ENCODE measurements around the gene TNP2.
"Not testable (repeated sequence)": the region's sequence is repeated elsewhere in the genome, so short reads cannot be mapped to it uniquely, and the experiment has no call there.

TNP2 gene

GRCh38 chr16:11301645-11302501 lies 32.7 kb upstream of the TNP2 start:
- no peak for FAIRE-seq
- DNase-seq (ENCODE audit: insufficient read length, low spot score): no peak

- no peak for DNase-seq (ENCODE audit: insufficient read length, low spot score)
- no peak for FAIRE-seq
These were observed 31.4 kb upstream of the TNP2 start for GRCh38 chr16:11300560-11300892.

- FAIRE-seq (no peak), DNase-seq (ENCODE audit: insufficient read length, low spot score) (no peak)
These were observed 30.9 kb upstream of the TNP2 start for GRCh38 chr16:11299865-11300559.

GRCh38 chr16:11298950-11299547 lies 29.9 kb upstream of the TNP2 start:
- not testable (repeated sequence) for DNase-seq (ENCODE audit: insufficient read length, low spot score); FAIRE-seq

DNA sequence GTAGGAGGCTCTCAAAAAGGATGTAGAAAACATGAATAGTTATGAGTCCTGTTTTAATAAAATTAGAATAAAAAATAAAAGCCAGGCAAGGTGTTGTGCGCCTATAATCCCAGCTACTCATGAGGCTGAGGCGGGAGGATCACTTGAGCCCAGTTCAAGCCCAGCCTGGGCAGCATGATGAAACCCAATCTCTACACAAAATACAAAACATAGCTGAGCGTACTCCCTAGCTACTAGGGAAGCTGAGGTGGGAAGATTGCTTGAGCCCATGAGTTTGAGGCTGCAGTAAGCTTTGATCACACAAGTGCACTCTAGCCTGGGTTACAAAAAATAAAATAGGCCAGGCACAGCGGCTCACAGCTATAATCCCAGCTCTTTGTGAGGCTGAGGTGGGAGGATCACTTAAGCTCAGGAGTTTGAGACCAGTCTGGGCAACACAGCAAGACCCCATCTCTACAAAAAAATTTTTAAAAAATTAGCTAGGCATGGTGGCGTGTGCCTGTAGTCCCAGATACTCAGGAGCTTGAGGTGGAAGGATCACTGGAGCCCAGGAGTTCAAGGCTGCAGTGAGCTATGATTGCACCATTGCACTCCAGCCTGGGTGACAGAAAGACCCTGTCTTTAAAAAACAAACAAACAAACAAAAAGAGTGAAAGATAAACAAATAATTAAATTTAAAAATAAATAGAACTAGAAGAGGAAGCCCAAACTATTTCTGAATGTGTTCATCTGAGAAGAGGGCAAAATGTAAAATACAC lies 29.2 kb upstream of the TNP2 start:
- DNase-seq (ENCODE audit: insufficient read length, low spot score): no peak
- FAIRE-seq: no peak

DNA sequence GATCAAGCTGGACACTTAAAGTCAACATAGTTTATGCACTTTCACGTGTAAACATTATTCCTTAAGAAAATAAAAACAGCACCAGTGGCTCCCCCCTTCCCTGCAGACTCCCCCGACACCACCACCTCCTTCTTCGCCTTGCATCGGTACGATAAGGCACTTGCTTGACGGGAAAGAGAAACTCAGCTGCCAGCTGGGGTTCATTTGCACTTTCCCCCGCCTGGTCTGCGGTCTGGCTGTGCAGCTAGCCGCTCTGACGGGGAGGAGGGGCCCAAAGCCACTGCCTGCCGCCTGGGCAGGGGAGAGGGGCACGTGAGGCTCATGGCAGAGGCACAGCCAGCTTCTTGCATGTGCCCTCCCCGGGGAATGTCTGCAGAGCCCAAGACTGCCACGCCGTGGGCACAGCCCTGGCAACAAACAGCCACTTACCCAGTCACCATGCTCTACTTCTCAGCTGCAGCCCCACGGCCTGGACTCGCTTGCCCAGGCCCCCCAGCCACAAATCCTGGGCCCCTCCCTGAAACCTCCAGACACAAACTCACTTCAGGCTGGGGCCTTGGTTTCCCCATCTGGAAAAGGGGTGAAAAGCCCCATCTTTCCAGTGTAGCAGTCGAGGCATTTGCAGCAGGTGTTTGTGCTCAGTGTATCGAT lies 28.5 kb upstream of the TNP2 start:
- no peak for DNase-seq (ENCODE audit: insufficient read length, low spot score)
- no peak for FAIRE-seq

- FAIRE-seq (no peak), DNase-seq (ENCODE audit: insufficient read length, low spot score) (no peak)
These were observed 27.8 kb upstream of the TNP2 start for GRCh38 chr16:11296706-11297491.

DNA sequence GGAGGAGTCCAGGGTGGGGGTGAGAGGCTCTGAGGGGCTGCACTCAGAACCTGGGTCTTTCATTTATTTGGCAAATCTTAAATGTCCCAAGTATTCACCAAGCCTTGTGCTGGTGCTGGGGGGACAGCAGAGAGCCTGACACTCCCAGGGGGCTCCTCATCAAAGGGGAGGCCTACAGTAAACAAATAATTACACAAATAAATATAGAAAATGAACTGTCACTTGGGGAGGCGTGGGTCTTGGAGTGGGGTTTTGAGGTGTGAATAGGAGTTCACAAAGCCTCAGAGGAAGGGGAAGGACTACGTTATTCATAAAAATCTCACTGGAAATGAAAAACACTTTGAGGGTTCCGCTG lies 27.2 kb upstream of the TNP2 start:
- FAIRE-seq: no peak
- DNase-seq (ENCODE audit: insufficient read length, low spot score): no peak

- FAIRE-seq (no peak), DNase-seq (ENCODE audit: insufficient read length, low spot score) (no peak)
These were observed 26.5 kb upstream of the TNP2 start for GRCh38 chr16:11295672-11296071.

- DNase-seq (ENCODE audit: insufficient read length, low spot score): no peak
- FAIRE-seq: no peak
These were observed 23.1 kb upstream of the TNP2 start for GRCh38 chr16:11292076-11292748.

- DNase-seq (ENCODE audit: insufficient read length, low spot score): no peak
These were observed 22.1 kb upstream of the TNP2 start for GRCh38 chr16:11291091-11291703.

GRCh38 chr16:11290102-11290893 lies 21.2 kb upstream of the TNP2 start:
- FAIRE-seq (no peak), DNase-seq (ENCODE audit: insufficient read length, low spot score) (no peak)

More at GRCh38 chr16:11291091-11291703, 22.1 kb upstream of the TNP2 start:
- FAIRE-seq: no peak

DNA sequence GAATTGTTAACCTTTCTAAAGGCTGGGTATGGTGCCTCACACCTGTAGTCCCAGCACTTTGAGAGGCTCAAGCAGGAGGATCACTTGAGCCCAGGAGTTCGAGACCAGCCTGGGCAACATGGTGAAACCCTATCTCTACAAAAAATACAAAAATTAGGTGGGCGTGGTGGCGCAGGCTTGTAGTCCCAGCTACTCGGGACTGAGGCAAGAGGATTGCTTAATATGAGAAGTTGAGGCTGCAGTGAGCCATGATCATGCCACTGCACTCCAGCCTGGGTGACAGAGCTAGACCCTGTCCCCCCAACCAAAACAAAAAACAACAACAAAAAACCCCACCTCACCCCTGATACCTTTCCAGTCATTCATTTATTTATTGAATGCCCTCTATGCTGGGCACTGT lies 20.6 kb upstream of the TNP2 start:
- not testable (repeated sequence) for FAIRE-seq; DNase-seq (ENCODE audit: insufficient read length, low spot score)

DNA sequence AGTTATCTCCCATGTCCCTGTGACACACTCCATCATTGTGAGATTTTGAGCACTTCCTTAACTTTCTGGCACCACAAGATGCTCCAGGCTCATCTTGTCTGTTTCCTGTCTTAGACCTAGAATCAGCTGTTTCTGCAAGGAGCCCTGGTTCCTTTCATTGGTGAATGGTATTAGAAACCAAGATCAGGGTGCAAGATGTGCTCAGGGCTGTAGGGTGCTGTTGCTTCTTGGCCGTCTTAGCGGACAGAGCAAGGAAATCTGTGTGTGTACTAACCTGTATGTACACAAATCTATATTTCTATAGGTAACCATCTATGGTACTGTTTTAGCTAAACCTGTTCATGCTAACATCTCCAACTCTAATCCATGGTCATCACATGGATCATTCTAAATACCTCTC lies 20.1 kb upstream of the TNP2 start:
- FAIRE-seq: no peak
- DNase-seq (ENCODE audit: insufficient read length, low spot score): no peak

GRCh38 chr16:11285842-11286241 lies 16.7 kb upstream of the TNP2 start:
- no peak for DNase-seq (ENCODE audit: insufficient read length, low spot score)
- no peak for FAIRE-seq

GRCh38 chr16:11283820-11284248 lies 14.7 kb upstream of the TNP2 start:
- DNase-seq (ENCODE audit: insufficient read length, low spot score): no peak
- FAIRE-seq: no peak

DNA sequence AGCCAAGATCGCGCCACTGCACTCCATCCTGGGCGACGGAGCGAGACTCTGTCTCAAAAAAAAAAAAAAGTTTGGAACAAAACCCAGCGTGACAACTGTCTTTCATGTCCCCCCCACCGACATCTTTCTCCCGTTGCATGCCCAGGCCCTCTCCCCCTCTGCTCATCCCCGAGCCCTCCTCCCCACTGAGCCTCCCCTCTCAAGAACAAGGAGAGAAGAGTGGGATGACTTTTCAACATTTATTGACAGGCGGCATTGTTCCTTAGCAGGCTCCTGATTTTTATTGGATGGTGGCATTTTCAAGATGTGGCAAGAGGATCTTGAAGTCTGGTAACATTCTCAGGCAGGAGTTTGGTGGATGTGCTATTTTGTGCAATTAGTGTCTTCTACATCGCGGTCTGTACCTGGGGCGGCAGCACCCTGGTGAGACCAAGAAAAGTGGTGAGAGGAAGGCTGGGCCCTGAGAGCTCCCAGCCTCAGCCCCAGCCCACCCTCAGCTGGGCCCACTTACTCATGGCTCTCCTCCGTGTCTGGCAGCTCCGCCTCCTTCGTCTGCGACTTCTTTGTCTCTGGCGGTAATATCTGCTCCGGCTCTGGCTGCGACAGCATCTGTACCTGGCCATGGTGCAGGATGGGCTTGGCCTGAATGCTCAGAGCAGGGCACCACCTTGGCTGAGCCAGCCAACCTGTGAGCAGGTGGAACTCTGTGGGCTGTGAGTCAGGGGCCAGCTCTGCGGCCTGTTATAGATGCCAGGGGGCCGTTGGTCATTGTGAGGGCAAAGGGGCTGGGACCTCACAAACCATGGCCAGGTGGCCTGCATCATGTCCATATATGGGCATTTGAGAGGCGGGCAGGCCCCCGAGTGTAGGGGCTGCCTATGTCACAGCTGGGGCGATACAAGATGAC lies 11.7 kb upstream of the TNP2 start, which contains the start of gene PRM1:
PRM1 (minus strand) TSS at position 715 of the 907 bp plus-strand sequence; CDS start at position 623, 92 bp downstream.
- no peak for DNase-seq (ENCODE audit: insufficient read length, low spot score)
- no peak for FAIRE-seq
